ENCODE results near the gene FAM168A.

DNA sequence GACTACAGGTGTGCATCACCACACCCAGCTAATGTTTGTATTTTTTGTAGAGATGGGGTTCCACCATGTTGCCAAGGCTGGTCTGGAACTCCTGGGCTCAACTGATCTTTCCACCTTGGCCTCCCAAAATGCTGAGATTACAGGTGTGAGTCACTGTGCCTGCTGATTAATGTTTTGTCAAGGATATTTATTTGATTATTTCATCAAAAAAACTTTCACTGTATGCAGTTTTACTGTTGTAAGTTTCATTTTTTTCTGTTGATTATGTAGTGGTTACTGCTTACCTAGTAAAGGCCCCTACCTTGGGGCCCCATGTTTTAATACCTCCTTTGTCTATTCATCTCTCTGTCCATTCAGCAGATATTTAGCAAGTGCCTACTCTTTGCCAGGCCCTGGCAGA is 16.7 kb upstream of the FAM168A start:
- TF ChIP-seq, protein P1, sequence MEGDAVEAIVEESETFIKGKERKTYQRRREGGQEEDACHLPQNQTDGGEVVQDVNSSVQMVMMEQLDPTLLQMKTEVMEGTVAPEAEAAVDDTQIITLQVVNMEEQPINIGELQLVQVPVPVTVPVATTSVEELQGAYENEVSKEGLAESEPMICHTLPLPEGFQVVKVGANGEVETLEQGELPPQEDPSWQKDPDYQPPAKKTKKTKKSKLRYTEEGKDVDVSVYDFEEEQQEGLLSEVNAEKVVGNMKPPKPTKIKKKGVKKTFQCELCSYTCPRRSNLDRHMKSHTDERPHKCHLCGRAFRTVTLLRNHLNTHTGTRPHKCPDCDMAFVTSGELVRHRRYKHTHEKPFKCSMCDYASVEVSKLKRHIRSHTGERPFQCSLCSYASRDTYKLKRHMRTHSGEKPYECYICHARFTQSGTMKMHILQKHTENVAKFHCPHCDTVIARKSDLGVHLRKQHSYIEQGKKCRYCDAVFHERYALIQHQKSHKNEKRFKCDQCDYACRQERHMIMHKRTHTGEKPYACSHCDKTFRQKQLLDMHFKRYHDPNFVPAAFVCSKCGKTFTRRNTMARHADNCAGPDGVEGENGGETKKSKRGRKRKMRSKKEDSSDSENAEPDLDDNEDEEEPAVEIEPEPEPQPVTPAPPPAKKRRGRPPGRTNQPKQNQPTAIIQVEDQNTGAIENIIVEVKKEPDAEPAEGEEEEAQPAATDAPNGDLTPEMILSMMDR (IDR thresholded peaks at IDR 0.05), result no peak
- TF ChIP-seq SIN3A (IDR thresholded peaks at IDR 0.05; ENCODE audit: borderline replicate concordance, insufficient read depth, low read depth, low read length) (no peak), POLR2AphosphoS5 (IDR thresholded peaks at IDR 0.05; ENCODE audit: low read depth, low read length) (no peak)
- TF ChIP-seq, protein P2, sequence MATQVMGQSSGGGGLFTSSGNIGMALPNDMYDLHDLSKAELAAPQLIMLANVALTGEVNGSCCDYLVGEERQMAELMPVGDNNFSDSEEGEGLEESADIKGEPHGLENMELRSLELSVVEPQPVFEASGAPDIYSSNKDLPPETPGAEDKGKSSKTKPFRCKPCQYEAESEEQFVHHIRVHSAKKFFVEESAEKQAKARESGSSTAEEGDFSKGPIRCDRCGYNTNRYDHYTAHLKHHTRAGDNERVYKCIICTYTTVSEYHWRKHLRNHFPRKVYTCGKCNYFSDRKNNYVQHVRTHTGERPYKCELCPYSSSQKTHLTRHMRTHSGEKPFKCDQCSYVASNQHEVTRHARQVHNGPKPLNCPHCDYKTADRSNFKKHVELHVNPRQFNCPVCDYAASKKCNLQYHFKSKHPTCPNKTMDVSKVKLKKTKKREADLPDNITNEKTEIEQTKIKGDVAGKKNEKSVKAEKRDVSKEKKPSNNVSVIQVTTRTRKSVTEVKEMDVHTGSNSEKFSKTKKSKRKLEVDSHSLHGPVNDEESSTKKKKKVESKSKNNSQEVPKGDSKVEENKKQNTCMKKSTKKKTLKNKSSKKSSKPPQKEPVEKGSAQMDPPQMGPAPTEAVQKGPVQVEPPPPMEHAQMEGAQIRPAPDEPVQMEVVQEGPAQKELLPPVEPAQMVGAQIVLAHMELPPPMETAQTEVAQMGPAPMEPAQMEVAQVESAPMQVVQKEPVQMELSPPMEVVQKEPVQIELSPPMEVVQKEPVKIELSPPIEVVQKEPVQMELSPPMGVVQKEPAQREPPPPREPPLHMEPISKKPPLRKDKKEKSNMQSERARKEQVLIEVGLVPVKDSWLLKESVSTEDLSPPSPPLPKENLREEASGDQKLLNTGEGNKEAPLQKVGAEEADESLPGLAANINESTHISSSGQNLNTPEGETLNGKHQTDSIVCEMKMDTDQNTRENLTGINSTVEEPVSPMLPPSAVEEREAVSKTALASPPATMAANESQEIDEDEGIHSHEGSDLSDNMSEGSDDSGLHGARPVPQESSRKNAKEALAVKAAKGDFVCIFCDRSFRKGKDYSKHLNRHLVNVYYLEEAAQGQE (IDR thresholded peaks at IDR 0.05; ENCODE audit: insufficient read depth in 1 of 2, low read depth in 2 of 2, low read length in 1 of 2), result no peak
